ENCODE measurements around the gene SPDYC.

SPDYC gene

GRCh38 chr11:65208785-65209710 lies 39.0 kb downstream of the SPDYC start:
- DNase-seq, result no peak

- DNase-seq, result no peak
Observed at GRCh38 chr11:65209711-65210360, 39.8 kb downstream of the SPDYC start.

DNA sequence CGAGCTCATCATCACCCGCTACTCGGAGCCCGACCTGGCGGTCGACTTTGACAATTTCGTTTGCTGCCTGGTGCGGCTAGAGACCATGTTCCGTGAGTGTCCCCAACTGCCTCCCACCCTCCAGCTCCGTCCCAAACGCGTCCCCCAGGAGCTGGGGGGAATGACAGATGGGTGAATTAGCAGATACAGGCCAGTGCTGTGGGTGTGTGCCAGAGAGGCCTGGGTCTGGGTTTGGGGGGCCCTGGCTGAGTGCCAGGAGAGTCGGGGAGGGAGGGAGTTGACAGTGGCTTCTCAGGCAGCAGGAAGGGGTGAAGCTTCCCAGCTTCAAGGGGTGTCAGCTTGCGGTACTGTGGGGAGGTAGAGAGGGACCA lies 40.3 kb downstream of the SPDYC start:
- no peak for DNase-seq

GRCh38 chr11:65210748-65211147 lies 40.7 kb downstream of the SPDYC start:
- no peak for DNase-seq

GRCh38 chr11:65211293-65212105 lies 41.5 kb downstream of the SPDYC start:
- no peak for DNase-seq

DNA sequence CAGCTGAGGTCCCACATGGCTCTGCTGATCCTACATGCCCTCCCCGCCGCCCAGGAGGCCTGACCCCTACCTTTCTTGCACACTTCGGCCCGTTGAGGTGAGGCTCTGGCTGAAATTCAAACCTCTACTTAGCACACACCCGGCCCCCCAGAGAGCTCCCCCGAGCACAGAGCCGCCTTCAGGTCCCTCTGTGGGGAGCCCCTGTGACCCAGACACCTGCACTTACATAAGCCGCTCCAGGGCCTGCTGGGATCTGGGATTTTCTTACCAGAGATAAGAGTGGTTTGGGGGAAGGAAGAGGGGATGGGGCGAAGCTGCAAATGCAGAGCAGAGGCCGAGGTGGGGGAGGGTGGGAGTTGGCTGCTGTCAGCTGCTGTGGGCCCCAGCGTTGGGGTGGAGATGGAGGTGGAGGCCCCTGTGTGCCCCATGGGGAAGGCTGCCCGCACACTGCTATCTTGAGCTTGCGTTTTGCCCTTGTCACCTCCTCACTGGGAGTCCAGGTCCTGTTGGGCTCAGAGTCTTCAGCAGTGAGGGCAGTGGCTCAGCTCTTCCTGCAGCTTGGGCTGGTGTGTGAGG lies 42.3 kb downstream of the SPDYC start:
- DNase-seq, result no peak

- DNase-seq, result no peak
Observed at GRCh38 chr11:65213322-65214211, 43.5 kb downstream of the SPDYC start.

GRCh38 chr11:65214212-65214845 lies 44.3 kb downstream of the SPDYC start:
- DNase-seq, result no peak

DNA sequence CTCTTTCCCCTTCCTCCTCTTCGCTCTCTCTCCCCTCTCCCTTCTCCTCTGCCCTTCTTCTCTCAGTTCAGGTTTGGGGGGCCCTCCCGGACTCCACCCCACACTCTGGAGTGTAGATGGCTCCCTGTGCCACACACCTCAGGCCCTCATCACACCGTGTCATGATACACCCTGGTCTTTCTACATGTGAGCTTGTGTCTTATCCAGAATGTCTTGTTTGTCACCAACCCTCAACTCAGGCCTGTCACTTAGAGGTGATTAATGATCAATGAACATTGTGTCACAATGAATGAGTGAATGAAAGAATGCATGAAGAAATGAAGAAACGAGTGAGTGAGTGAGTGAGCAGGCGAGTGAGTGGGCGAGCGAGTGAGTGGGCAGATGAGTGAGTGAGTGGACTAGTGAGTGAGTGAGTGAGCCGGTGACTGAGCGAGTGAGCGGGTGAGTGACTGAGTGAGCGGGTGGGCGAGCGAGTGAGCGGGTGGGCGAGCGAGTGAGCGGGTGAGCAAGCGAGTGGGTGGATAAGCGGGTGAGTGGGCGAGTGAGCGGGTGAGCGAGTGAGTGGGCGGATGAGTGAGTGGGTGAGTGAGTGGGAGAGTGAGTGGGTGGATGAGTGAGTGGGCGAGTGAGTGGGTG lies 45.5 kb downstream of the SPDYC start:
- no peak for DNase-seq

DNA sequence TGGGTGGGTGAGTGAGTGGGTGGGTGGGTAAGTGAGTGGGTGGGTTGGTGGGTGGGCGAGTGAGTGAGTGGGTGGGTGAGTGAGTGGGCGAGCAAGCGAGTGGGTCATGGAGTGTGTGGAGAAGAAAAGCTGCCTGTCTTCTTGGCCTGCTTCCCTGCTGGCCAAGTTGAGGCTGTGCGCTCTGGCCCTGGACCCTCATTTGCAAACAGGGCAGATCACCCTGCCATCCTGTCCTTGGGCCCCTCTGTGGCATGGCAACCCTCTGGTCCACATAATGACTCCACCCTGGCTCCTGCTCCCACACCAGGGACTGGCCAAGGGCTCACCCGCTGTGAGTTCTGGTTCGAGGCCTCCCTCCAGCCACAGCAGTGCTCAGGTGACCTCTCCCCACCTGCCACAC lies 46.8 kb downstream of the SPDYC start:
- no peak for DNase-seq

GRCh38 chr11:65217441-65218423 lies 47.7 kb downstream of the SPDYC start:
- no peak for DNase-seq

- no peak for DNase-seq
Observed at GRCh38 chr11:65218446-65218845, 48.4 kb downstream of the SPDYC start.

- DNase-seq, result no peak
Observed at GRCh38 chr11:65219930-65220213, 49.8 kb downstream of the SPDYC start.

DNA sequence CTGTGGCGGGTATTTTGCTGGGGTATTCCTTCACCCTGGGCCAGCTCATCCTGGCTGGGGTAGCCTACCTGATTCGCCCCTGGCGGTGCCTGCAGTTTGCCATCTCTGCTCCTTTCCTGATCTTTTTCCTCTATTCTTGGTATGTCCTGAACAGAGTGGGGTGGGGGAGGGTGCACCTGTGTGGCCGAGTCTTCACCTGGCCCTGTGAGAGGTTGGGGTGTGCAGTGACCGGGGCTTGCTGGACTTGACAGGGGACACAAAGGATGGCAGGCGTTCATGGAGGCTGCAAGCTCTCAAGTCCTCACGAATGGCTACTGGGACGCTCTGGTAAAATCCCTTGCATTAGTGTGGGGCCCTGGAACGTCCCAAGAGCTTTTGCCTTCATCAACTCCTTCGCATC lies 51.0 kb downstream of the SPDYC start:
- no peak for DNase-seq

All from activated naive CD4-positive, alpha-beta T cell (primary cell).